K562 (cell line): ENCODE results near the gene SATB1. TPM values are rescaled to one million over a fixed set of nuclear protein-coding genes. Genes with fewer than 3 reads are reported as not detected.

ENCODE experiments used
- ATF4 ChIP-seq: fragments of 450-650 bp; formaldehyde crosslinking; IDR thresholded peaks from 2 replicates; pipeline ENCODE4 v1.4.0; 2022; ENCODE audit warnings: mild to moderate bottlenecking, moderate library complexity
- BACH1 ChIP-seq: fragments of 200-800 bp; sonication (Bioruptor generic); IDR thresholded peaks from 2 replicates; pipeline ENCODE4 v1.6.1; 2016; ENCODE audit warnings: missing genetic modification characterization, missing compliant biosample characterization
- BRCA1 ChIP-seq, 2 experiments: fragments of 450-650 bp in 1 of 2; sonication (generic) in 1 of 2; formaldehyde crosslinking in 1 of 2; IDR thresholded peaks; 2 replicates each; pipeline versions ENCODE4 v1.5.0 to v1.6.1; 2017 to 2020; ENCODE audit warnings: mild to moderate bottlenecking in 1 of 2, missing genetic modification reagents in 1 of 2
- FOXA1 ChIP-seq: fragments of 450-650 bp; IDR thresholded peaks from 2 replicates; pipeline ENCODE4 v1.6.1; 2016; ENCODE audit warnings: mild to moderate bottlenecking, borderline replicate concordance
- NKRF ChIP-seq: fragments of 450-650 bp; IDR thresholded peaks from 2 replicates; pipeline ENCODE4 v1.6.1; 2016; ENCODE audit warnings: borderline replicate concordance
- PML ChIP-seq: IDR thresholded peaks from 2 replicates; pipeline ENCODE4 v1.6.1; 2012; ENCODE audit warnings: low read length, inconsistent platforms
- SRSF7 ChIP-seq: fragments of 200-400 bp; formaldehyde crosslinking; optimal IDR thresholded peaks from 2 replicates; pipeline ENCODE3; 2017; ENCODE audit warnings: mild to moderate bottlenecking, low read depth, low read length
- STAG1 ChIP-seq: sonication (generic); formaldehyde crosslinking; IDR thresholded peaks from 2 replicates; pipeline ENCODE4 v1.5.0; 2020; ENCODE audit warnings: missing genetic modification reagents, borderline replicate concordance
- ZNF354B ChIP-seq: fragments of 250-450 bp; sonication (Bioruptor Pico); IDR thresholded peaks from 2 replicates; pipeline ENCODE4 v1.4.0; 2020
- ZNF655 ChIP-seq: fragments of 250-450 bp; sonication (Bioruptor Pico); IDR thresholded peaks from 2 replicates; pipeline ENCODE4 v1.5.0; 2021
- polyA plus RNA-seq, 8 experiments: library from polyadenylated mRNA; depleted of rRNA in 4 of 8; stranded (reverse) in 5 of 8; unstranded in 3 of 8; fragments of >200 nt; fragmentation: Nextera tagmentation in 2 of 8; fragmentation: Illumina TruSeq in 1 of 8; extraction: Ambion mirVana in 2 of 8; extraction: Trizol in 1 of 8; gene quantifications; 2 replicates each; pipeline versions ENCODE4 v1.2.1 to v1.2.3, GENCODE V29; 2011 to 2014; ENCODE audit warnings: inconsistent platforms in 1 of 8, missing spikeins in 1 of 8
- total RNA-seq, 7 experiments: library from RNA; depleted of rRNA in 6 of 7; stranded (reverse); fragments of >200 nt in 6 of 7; fragmentation: Illumina TruSeq in 2 of 7; extraction: Trizol in 2 of 7; gene quantifications; 2 replicates each; pipeline versions ENCODE4 v1.2.1 to v1.2.3, GENCODE V29; 2011 to 2021; ENCODE audit warnings: low replicate concordance in 1 of 7

Gene SATB1
- total and polyA plus RNA-seq, 9 of the 15 experiments (the other 6 are each of a cell fraction or from before 2014, with no cell fraction given) = 0.03 to 2.5 (median 0.15) TPM; not detected in 1

- TF ChIP-seq NKRF (no peak), STAG1 (CRISPR knock-in tag) (no peak), ATF4 (no peak), BACH1 (tag) (no peak), FOXA1 (no peak), ZNF354B (CRISPR knock-in tag) (no peak), ZNF655 (CRISPR knock-in tag) (no peak), SRSF7 (no peak), BRCA1 (IDR thresholded peaks at IDR 0.05) (no peak), BRCA1 (CRISPR knock-in tag; IDR thresholded peaks at IDR 0.05) (no peak), PML (no peak)
Observed at GRCh38 chr3:18394384-18394995, 30.6 kb downstream of the SATB1 start (continued).
